Body of pancreas (tissue), 4 donors: ENCODE measurements around the gene CPEB4.

Experiments
- CTCF ChIP-seq, 7 experiments: fragments of 450-650 bp in 4 of 7; fragments of 200-600 bp in 3 of 7; sonication (generic) in 3 of 7; IDR thresholded peaks; one replicate each; pipeline ENCODE4 v1.5.1; 2016 to 2019; ENCODE audit warnings: antibody characterized with exemption in 7 of 7
- POLR2A ChIP-seq, 3 donors: fragments of 450-650 bp; IDR thresholded peaks; one replicate each; pipeline ENCODE4 v1.6.1; 2016; ENCODE audit warnings: antibody characterized with exemption in 3 of 3, mild to moderate bottlenecking in 2 of 3

- TF ChIP-seq CTCF (IDR thresholded peaks at IDR 0.05) (no peak), POLR2A (IDR thresholded peaks at IDR 0.05) (no peak)
Observed at GRCh38 chr5:173883347-173883924, 4.7 kb upstream of the CPEB4 start.
